GM13977 (cell line): Measurements from ENCODE around the gene AKAP6.

Experiments
- DNase-seq: peaks from one replicate; pipeline ENCODE4 v3.0.0; 2012; ENCODE audit warnings: low spot score
- in situ Hi-C: fragments of 300-500 bp; cut with MboI; formaldehyde crosslinking; loops from one replicate; pipeline ENCODE4 v1.12.0; 2022; ENCODE audit warnings: low sequenced_read_pairs, low pct_unique_long_range_greater_than_20kb, mixed read lengths, inconsistent platforms; ENCODE audit not compliant: unreplicated experiment
- TF ChIP-seq, protein P1 (sequence below): IDR thresholded peaks from 2 replicates; pipeline ENCODE4 v1.5.1; 2012; ENCODE audit warnings: mild to moderate bottlenecking, control low read depth; ENCODE audit not compliant: insufficient read depth; ENCODE audit errors: extremely low read depth, missing control alignments

The AKAP6 gene, protein sequence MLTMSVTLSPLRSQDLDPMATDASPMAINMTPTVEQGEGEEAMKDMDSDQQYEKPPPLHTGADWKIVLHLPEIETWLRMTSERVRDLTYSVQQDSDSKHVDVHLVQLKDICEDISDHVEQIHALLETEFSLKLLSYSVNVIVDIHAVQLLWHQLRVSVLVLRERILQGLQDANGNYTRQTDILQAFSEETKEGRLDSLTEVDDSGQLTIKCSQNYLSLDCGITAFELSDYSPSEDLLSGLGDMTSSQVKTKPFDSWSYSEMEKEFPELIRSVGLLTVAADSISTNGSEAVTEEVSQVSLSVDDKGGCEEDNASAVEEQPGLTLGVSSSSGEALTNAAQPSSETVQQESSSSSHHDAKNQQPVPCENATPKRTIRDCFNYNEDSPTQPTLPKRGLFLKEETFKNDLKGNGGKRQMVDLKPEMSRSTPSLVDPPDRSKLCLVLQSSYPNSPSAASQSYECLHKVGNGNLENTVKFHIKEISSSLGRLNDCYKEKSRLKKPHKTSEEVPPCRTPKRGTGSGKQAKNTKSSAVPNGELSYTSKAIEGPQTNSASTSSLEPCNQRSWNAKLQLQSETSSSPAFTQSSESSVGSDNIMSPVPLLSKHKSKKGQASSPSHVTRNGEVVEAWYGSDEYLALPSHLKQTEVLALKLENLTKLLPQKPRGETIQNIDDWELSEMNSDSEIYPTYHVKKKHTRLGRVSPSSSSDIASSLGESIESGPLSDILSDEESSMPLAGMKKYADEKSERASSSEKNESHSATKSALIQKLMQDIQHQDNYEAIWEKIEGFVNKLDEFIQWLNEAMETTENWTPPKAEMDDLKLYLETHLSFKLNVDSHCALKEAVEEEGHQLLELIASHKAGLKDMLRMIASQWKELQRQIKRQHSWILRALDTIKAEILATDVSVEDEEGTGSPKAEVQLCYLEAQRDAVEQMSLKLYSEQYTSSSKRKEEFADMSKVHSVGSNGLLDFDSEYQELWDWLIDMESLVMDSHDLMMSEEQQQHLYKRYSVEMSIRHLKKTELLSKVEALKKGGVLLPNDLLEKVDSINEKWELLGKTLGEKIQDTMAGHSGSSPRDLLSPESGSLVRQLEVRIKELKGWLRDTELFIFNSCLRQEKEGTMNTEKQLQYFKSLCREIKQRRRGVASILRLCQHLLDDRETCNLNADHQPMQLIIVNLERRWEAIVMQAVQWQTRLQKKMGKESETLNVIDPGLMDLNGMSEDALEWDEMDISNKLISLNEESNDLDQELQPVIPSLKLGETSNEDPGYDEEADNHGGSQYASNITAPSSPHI (N-terminal part only)

DNA sequence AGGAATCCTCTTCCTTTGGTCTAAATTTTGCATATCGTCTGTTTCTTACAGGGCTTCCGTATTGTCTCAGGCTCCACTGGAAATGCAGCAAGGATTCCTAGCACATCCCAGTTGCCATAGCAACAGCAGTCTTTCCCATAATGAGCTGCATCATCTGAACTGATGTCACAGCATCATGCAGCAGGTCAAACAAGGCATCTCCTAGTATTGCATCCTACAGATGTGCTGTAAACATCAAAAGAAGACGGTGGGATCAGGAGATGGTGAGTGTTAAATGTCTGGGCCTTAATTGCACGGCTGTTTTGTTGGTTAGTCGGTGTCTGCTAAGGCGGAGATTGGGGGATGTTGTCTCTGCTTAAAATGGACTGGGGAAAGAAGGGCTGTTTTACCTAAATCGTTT, at the start of gene AKAP6:
AKAP6 (plus strand) TSS at position 153 of the 400 bp plus-strand sequence. CDS start 104,196 bp downstream, outside the sequence.
- DNase-seq: no peak
- TF ChIP-seq, protein P1, sequence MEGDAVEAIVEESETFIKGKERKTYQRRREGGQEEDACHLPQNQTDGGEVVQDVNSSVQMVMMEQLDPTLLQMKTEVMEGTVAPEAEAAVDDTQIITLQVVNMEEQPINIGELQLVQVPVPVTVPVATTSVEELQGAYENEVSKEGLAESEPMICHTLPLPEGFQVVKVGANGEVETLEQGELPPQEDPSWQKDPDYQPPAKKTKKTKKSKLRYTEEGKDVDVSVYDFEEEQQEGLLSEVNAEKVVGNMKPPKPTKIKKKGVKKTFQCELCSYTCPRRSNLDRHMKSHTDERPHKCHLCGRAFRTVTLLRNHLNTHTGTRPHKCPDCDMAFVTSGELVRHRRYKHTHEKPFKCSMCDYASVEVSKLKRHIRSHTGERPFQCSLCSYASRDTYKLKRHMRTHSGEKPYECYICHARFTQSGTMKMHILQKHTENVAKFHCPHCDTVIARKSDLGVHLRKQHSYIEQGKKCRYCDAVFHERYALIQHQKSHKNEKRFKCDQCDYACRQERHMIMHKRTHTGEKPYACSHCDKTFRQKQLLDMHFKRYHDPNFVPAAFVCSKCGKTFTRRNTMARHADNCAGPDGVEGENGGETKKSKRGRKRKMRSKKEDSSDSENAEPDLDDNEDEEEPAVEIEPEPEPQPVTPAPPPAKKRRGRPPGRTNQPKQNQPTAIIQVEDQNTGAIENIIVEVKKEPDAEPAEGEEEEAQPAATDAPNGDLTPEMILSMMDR: no peak
- in situ Hi-C loops: no loop called here

DNA sequence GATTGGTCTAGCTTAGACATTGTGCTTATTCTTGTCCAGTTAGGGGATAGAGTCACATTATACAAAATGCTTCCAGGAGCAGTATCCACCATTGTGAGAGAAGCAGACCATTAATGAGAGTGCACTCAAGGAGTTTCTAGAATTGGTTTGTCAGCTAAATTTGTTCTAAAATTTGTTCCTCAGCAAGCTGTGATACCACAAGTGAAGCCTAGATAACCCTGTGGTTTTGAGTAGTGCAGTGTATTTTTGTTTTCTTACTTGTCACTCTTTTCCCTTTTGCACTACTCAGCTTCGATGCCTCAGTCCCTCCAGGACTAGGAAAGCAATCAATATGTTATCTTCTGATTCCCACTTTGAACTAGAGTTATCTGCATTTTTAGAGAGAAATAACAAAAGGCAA, 42.5 kb upstream of the AKAP6 start:
- DNase-seq: no peak
- in situ Hi-C loops: no loop called here
- TF ChIP-seq, protein P1: no peak

DNA sequence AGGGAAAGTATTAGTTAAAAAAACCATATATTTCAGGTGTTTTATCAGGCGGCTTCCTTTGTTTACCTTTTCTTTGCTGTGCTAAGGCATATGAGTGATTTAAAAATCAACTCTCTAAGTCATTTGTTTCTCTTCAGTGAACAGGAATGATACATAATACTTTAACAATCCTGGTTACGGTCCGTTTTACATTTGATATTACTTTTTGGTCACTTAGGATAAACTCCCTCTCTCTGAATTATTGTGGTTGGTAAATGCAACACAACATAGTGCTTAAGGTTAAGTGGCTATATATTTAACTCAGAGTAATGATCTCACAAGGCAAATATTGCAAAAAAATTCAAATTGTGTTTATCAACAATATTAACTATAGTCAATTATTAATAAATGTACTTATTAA, 32.7 kb upstream of the AKAP6 start:
- in situ Hi-C loops: no loop called here
- TF ChIP-seq, protein P1: no peak
- no peak for DNase-seq

DNA sequence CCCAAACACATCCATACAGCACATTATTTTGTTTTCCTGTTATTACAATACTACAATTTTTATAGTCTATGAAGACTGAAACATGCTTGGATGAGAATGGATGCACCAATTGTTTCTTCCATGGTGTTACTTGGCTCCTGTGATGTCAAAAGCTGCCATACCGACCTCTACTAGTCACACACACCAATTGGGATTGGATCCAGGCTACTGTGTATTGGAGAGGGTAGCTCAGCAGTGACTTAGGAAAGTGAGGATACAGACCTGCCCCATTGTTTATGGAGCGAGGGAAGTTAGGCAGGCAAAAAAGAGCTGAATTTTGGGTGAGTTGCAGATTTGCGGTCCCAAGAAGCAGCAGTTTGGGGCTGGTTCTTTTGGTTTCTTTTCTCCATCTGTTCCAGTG, 30.8 kb upstream of the AKAP6 start:
- in situ Hi-C loops: no loop called here
- TF ChIP-seq, protein P1: no peak
- no peak for DNase-seq

DNA sequence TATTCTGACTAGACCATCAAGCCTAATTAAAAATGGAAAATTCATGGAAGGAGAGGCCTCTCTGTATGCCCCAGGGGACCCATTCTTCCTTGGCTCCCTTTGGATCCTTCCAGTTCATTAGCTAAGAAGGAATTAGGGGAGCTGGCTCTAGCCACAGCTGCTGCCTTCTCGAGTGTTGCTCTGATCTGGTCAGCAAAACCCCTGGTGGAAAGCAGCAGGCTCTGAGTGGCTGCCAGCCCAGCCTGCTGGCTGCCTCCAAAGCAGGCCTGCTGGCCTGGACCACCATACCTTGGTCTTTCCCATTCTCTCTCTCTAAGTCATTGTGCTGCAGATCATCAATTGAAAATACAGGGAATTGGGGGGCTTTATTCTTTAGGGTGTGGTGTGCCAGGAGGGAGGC, 29.0 kb upstream of the AKAP6 start:
- TF ChIP-seq, protein P1: no peak
- DNase-seq: no peak
- in situ Hi-C loops: no loop called here

DNA sequence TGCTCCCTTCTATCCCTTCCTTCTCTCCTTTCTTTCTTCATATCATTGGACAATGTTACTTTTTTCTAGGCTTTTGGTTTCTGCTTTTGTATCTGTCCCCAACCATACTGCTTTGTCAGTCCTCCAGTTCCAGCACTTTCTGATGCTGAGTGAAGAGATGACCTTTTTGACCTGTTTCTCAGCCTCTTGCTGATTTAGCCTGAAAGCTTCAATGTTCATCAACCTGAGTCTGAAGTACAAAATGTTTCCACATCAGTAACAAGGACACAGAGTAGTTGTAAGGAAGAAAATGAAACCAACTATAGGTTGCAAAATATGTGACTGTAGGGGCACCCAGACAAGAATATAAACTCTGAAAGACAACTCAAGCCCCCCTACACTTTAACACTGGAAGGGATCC, 25.2 kb upstream of the AKAP6 start:
- no peak for DNase-seq
- in situ Hi-C loops: no loop called here
- TF ChIP-seq, protein P1: no peak
